Smooth muscle cell (in vitro differentiated cells): ENCODE results near the gene POLR3G. TPM values are rescaled to one million over a fixed set of nuclear protein-coding genes. Genes with fewer than 3 reads are reported as not detected.

Experiments
- DNase-seq: peaks from one replicate; lab custom pipeline; 2025; ENCODE audit not compliant: unreplicated experiment; lab: John Stamatoyannopoulos, UW
- H2AFZ ChIP-seq: fragments of 200-600 bp; sonication (generic); 2 replicates; pipeline ENCODE4 v1.6.0; 2016; ENCODE audit warnings: antibody characterized with exemption, low read depth, mild to moderate bottlenecking
- H3F3A ChIP-seq: fragments of 200-600 bp; sonication (generic); 2 replicates; pipeline ENCODE4 v1.6.0; 2017; ENCODE audit warnings: antibody characterized with exemption, low read depth
- H3K27ac ChIP-seq: fragments of 200-600 bp; sonication (generic); 2 replicates; pipeline ENCODE4 v1.5.1; 2016; ENCODE audit warnings: low read depth, mild to moderate bottlenecking
- H3K27me3 ChIP-seq: fragments of 200-600 bp; sonication (generic); 2 replicates; pipeline ENCODE4 v1.6.1; 2016; ENCODE audit warnings: low read depth, mild to moderate bottlenecking
- H3K36me3 ChIP-seq: fragments of 200-600 bp; sonication (generic); 2 replicates; pipeline ENCODE4 v1.5.1; 2016; ENCODE audit warnings: low read depth
- H3K4me1 ChIP-seq: fragments of 200-600 bp; sonication (generic); 2 replicates; pipeline ENCODE4 v1.5.1; 2016; ENCODE audit warnings: low read depth
- H3K4me2 ChIP-seq: fragments of 200-600 bp; sonication (generic); 2 replicates; pipeline ENCODE4 v1.6.0; 2016; ENCODE audit warnings: mild to moderate bottlenecking
- H3K4me3 ChIP-seq: fragments of 200-600 bp; sonication (generic); 2 replicates; pipeline ENCODE4 v1.5.1; 2016; ENCODE audit warnings: mild to moderate bottlenecking
- H3K79me2 ChIP-seq: fragments of 200-600 bp; sonication (generic); 2 replicates; pipeline ENCODE4 v1.6.0; 2016; ENCODE audit warnings: low read depth, mild to moderate bottlenecking
- H3K9ac ChIP-seq: fragments of 200-600 bp; sonication (generic); 2 replicates; pipeline ENCODE4 v1.6.0; 2016; ENCODE audit warnings: low read depth
- H3K9me3 ChIP-seq: fragments of 200-600 bp; sonication (generic); replicated peaks from 2 replicates; pipeline ENCODE4 v1.5.1; 2016; ENCODE audit warnings: low read depth
- H4K20me1 ChIP-seq: fragments of 200-600 bp; sonication (generic); 2 replicates; pipeline ENCODE4 v1.6.0; 2016; ENCODE audit warnings: low read depth
- WGBS: methylation state at CpG from one replicate; pipeline ENCODE4 v1.1.7; 2016; ENCODE audit warnings: low lambda C conversion rate; 5-methylcytosine and 5-hydroxymethylcytosine counted together
- polyA plus RNA-seq: library from polyadenylated mRNA; unstranded; fragments of >200 nt; fragmentation: Nextera tagmentation; extraction: Ambion mirVana; gene quantifications from 2 replicates; pipeline ENCODE4 v1.2.1, GENCODE V29; 2016
- total RNA-seq: library from RNA; depleted of rRNA; stranded (reverse); fragments of >200 nt; gene quantifications from 2 replicates; pipeline ENCODE4 v1.2.3, GENCODE V29; 2014
- TF ChIP-seq, protein P1 (sequence below): fragments of 200-600 bp; sonication (generic); IDR thresholded peaks from 2 replicates; pipeline ENCODE4 v1.5.1; 2017; ENCODE audit warnings: borderline replicate concordance, mild to moderate bottlenecking, antibody characterized with exemption; ENCODE audit not compliant: insufficient read depth, poor library complexity, severe bottlenecking

Gene POLR3G
- total and polyA plus RNA-seq, 2 experiments from 2014 or later: 1.6 to 2.3 TPM

DNA sequence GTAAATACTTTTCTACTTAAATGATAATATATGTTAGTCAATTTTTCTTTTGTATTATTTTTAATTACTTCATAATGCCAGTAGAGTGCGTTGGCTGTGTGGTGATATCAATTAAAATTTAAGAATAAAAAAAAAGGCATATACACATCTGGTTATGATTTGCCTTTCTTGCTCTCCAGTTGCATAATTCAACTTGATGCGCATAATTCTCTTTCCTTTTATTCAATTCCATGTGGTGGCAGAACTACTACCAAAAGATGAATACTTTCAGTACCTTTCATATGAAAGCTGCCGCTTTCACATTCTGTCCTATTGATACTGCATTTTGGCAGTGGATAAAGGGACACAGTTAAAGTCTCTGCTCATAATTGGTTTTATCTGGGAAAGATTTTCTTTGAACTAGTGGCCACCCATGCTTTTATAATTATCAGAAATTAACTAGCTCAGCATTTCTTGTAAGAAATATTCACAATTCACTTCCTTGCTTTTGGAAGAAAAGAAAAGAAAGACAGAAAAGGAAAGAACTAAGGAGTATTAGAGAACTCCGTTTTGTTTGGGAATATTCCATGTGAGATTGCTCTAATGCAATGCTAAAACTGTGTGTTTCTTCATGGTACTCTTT lies 71.7 kb downstream of the POLR3G start:
- Histone ChIP-seq H3K27me3 (no peaks in the 10 kb centered on the region), H3K4me3 (no peak overlapping the region), H3K79me2 (no peaks in the 10 kb centered on the region), H3K36me3 (no peaks in the 10 kb centered on the region), H3K4me2 (no peak overlapping the region), H3K27ac (no peak overlapping the region), H4K20me1 (no peaks in the 10 kb centered on the region), H3K4me1 (no peaks in the 10 kb centered on the region), H3F3A (no peaks in the 10 kb centered on the region), H3K9me3 (no peaks in the 10 kb centered on the region), H3K9ac (no peak overlapping the region), H2AFZ (no peak overlapping the region)
- 93% methylated on average over 4 of the region's 4 CpGs for WGBS
- no peak for DNase-seq
- TF ChIP-seq, protein P1, sequence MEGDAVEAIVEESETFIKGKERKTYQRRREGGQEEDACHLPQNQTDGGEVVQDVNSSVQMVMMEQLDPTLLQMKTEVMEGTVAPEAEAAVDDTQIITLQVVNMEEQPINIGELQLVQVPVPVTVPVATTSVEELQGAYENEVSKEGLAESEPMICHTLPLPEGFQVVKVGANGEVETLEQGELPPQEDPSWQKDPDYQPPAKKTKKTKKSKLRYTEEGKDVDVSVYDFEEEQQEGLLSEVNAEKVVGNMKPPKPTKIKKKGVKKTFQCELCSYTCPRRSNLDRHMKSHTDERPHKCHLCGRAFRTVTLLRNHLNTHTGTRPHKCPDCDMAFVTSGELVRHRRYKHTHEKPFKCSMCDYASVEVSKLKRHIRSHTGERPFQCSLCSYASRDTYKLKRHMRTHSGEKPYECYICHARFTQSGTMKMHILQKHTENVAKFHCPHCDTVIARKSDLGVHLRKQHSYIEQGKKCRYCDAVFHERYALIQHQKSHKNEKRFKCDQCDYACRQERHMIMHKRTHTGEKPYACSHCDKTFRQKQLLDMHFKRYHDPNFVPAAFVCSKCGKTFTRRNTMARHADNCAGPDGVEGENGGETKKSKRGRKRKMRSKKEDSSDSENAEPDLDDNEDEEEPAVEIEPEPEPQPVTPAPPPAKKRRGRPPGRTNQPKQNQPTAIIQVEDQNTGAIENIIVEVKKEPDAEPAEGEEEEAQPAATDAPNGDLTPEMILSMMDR: no peak

DNA sequence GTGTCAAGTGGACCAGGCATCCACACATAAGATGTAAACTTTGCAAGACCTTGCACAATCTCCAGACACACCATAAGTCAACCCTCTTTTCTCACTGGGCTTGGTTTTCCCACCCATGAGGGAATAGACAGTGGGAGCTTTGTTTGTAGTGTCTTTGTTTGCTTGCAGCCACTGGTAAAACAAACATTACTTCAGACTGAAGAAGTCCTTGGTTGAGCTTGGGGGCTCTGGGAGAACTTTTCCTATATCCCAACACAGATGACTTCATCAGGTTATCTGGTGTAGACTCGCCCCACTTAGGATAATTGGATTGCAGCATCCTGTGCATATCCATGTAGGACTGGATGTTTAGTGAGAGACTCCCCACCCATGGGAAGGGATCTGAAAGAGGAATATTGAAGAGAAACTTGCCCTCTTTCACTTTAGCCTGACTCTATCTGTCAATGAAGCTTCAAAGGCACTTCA lies 72.4 kb downstream of the POLR3G start:
- Histone ChIP-seq H3K27ac (no peak overlapping the region), H3K9me3 (no peaks in the 10 kb centered on the region), H3K27me3 (peaks cover 3% of the 10 kb centered on the region), H3K4me2 (no peak overlapping the region), H4K20me1 (no peaks in the 10 kb centered on the region), H3K79me2 (no peaks in the 10 kb centered on the region), H2AFZ (no peak overlapping the region), H3K4me1 (no peaks in the 10 kb centered on the region), H3K36me3 (no peaks in the 10 kb centered on the region), H3K9ac (no peak overlapping the region), H3F3A (no peaks in the 10 kb centered on the region), H3K4me3 (no peak overlapping the region)
- TF ChIP-seq, protein P1: no peak
- no peak for DNase-seq
- WGBS: 31% methylated on average over 1 of the region's 1 CpG

DNA sequence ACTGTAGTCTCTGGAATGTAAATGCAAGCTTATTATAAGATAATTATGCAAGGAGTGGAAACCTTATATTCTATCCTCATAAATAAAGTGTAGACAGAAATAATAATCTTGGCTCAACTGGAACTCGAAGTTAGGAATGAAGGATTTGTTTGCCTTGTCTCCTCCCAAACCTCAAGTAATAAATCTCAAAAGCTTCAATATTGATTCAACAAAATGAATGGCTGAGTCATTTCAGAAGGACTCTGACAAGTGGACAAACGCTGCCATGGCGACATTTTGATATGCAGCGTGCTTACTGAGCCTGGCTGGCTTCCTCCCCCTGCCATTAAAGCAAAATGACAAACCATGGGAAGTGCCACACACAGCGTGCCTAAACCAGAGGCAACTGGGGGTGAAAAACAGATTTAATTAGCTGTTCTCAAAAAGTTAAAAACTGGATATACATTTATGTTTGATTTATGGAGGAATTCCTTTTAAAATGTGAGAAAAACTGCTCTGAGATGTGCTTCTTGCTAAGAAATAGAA lies 73.5 kb downstream of the POLR3G start:
- H3K9ac ChIP-seq: no peak overlapping the region
- H3F3A ChIP-seq: no peaks in the 10 kb centered on the region
- DNase-seq: no peak

More for the DNA sequence above, 73.5 kb downstream of the POLR3G start:
- H3K9me3 ChIP-seq: no peaks in the 10 kb centered on the region
- H3K4me1 ChIP-seq: no peaks in the 10 kb centered on the region
- no peak overlapping the region for H3K4me3 ChIP-seq
- no peak overlapping the region for H3K4me2 ChIP-seq
- no peaks in the 10 kb centered on the region for H3K79me2 ChIP-seq
- no peak overlapping the region for H3K27ac ChIP-seq
- TF ChIP-seq, protein P1: no peak
- no peaks in the 10 kb centered on the region for H3K36me3 ChIP-seq
- peaks cover 12% of the 10 kb centered on the region for H3K27me3 ChIP-seq
- no peak overlapping the region for H2AFZ ChIP-seq
- H4K20me1 ChIP-seq: no peaks in the 10 kb centered on the region
- WGBS: 44% methylated on average over 5 of the region's 5 CpGs
